Measurements from ENCODE around the gene NUDT7. TPM values are rescaled to one million over a fixed set of nuclear protein-coding genes. Genes with fewer than 3 reads are reported as not detected.

The NUDT7 gene
- polyA plus RNA-seq, result 10 to 100 TPM in 1 of 3 donors, 1 to 10 TPM in 2; 4.7 to 13.9 (median 5.0) TPM

- H3K4me1 Mint-ChIP-seq, result peaks cover 15 to 22% of the 10 kb centered on the region in 2 donors
- peak; percentile 79 to 86 (median 86) for DNase-seq
- H3K27me3 Mint-ChIP-seq (ENCODE audit: low read depth in 3 of 3), result peaks cover 0 to 4% (median 0%) of the 10 kb centered on the region in 3 donors
- no peaks in the 10 kb centered on the region for H3K9me3 Mint-ChIP-seq
- H3K36me3 Mint-ChIP-seq, result peaks cover 4 to 11% (median 8%) of the 10 kb centered on the region in 3 donors
- peak within 1 kb of the TSS; percentile 67 to 88 (median 80) for H3K27ac Mint-ChIP-seq
- H3K4me3 Mint-ChIP-seq, result peak within 1 kb of the TSS; percentile 87 to 92 (median 88)
Measured at GRCh38 chr16:77722309-77723107, at the start of gene NUDT7. TSS of gene NUDT7 (plus strand) at chr16:77722514. CDS start at chr16:77722583, 69 bp downstream.

DNA sequence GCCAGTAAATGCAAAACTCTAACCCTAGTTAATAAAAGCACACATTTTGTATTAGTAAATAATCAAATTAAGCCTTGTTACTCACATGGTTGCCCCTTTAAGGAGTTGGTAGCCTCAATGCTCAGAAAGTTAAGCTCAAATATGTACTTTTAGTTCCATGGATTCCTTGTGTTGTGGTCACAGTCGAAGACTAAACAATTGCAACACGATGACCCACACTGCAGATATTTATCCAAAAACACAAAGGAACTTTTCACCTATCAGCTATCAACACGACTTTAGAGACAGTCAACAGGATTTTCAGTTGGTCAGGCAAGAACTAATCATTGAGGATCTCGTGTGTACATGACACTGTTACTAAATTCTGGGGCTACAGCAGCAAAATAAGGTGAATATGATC, 47.4 kb upstream of the NUDT7 start:
- Mint-ChIP-seq H3K27ac (no peak overlapping the region), H3K36me3 (no peaks in the 10 kb centered on the region), H3K4me3 (no peak overlapping the region), H3K4me1 (no peaks in the 10 kb centered on the region), H3K27me3 (ENCODE audit: low read depth in 3 of 3) (peaks cover 0 to 1% (median 0%) of the 10 kb centered on the region in 3 donors), H3K9me3 (no peaks in the 10 kb centered on the region)
- DNase-seq, result no peak

GRCh38 chr16:77675464-77676324, 46.6 kb upstream of the NUDT7 start:
- no peak overlapping the region for H3K27ac Mint-ChIP-seq
- H3K36me3 Mint-ChIP-seq, result no peaks in the 10 kb centered on the region
- H3K4me1 Mint-ChIP-seq, result no peaks in the 10 kb centered on the region
- H3K9me3 Mint-ChIP-seq, result no peaks in the 10 kb centered on the region
- peak; percentile 30 to 53 (median 47) for DNase-seq
- no peak overlapping the region for H3K4me3 Mint-ChIP-seq
- peaks cover 0 to 1% (median 0%) of the 10 kb centered on the region in 3 donors for H3K27me3 Mint-ChIP-seq (ENCODE audit: low read depth in 3 of 3)

DNA sequence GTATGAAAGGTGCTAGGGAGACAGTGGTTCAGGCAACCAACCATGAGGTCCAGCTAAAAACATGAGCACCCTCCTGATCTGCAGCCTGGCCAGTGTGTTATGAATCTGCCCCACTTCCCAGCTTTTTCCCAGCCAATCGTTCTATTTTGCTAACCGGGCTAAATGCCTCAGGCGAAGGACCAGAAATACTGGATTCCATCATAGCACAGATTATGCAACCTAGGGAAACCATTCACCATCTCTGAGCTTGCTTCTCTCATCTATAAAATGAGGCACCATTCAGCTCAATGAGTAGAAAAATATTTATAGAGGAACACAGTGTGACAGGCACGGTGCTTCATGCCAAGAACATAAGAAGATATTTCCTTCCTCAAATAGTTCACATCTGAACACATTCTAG, 45.2 kb upstream of the NUDT7 start:
- H3K4me1 Mint-ChIP-seq, result no peaks in the 10 kb centered on the region
- H3K27ac Mint-ChIP-seq, result no peak overlapping the region
- H3K27me3 Mint-ChIP-seq (ENCODE audit: low read depth in 3 of 3), result peaks cover 0 to 2% (median 1%) of the 10 kb centered on the region in 3 donors
- no peak overlapping the region for H3K4me3 Mint-ChIP-seq
- no peaks in the 10 kb centered on the region for H3K9me3 Mint-ChIP-seq
- H3K36me3 Mint-ChIP-seq, result no peaks in the 10 kb centered on the region
- DNase-seq, result no peak

GRCh38 chr16:77679391-77679790, 42.9 kb upstream of the NUDT7 start:
- Mint-ChIP-seq H3K9me3 (no peaks in the 10 kb centered on the region), H3K4me1 (no peaks in the 10 kb centered on the region), H3K27ac (no peak overlapping the region), H3K36me3 (no peaks in the 10 kb centered on the region), H3K4me3 (no peak overlapping the region), H3K27me3 (ENCODE audit: low read depth in 3 of 3) (peaks cover 0 to 6% (median 2%) of the 10 kb centered on the region in 3 donors)
- no peak for DNase-seq

GRCh38 chr16:77679901-77680300, 42.4 kb upstream of the NUDT7 start:
- no peak overlapping the region for H3K27ac Mint-ChIP-seq
- no peak overlapping the region for H3K4me3 Mint-ChIP-seq
- no peaks in the 10 kb centered on the region for H3K4me1 Mint-ChIP-seq
- H3K36me3 Mint-ChIP-seq, result no peaks in the 10 kb centered on the region
- peaks cover 0 to 6% (median 2%) of the 10 kb centered on the region in 3 donors for H3K27me3 Mint-ChIP-seq (ENCODE audit: low read depth in 3 of 3)
- H3K9me3 Mint-ChIP-seq, result no peaks in the 10 kb centered on the region
- no peak for DNase-seq

DNA sequence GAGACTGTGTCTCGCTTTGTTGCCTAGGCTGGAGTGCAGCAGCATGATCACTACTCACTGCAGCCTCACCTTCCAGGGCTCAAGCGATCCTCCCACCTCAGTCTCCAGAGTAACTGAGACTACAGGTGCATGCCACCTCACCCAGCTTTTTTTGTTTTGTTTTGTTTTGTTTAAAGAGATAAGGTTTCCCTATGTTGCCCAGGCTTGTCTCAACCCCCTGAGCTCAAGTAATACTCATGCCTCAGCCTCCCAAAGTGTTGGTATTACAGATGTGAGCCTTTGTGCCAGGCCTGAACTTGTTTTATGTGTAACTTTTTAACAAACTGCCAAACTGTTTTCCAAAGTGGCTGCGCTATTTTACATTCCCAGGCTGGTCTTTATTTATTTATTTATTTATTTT, 41.8 kb upstream of the NUDT7 start:
- Mint-ChIP-seq H3K4me1 (no peaks in the 10 kb centered on the region), H3K36me3 (no peaks in the 10 kb centered on the region), H3K9me3 (no peaks in the 10 kb centered on the region), H3K4me3 (no peak overlapping the region), H3K27ac (no peak overlapping the region), H3K27me3 (ENCODE audit: low read depth in 3 of 3) (peaks cover 0 to 6% (median 2%) of the 10 kb centered on the region in 3 donors)
- no peak for DNase-seq

DNA sequence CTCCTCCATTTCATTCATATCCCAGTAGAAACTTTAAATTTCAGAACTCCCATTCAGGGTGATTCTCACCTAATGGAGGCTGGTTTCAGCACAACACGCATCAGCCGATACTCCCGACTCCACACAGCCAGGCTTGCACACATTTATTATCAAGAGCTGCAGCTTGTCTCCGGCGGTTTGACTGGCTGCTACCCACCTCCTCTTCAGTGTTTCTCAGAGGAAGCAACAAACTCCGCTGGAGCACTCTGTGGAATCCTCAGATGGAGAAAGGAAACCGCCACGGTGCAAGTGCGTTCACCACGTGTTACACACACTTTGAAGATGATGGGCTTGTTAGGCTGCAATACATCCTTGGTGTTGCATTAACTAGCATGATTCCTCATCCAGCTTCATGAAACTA, 39.7 kb upstream of the NUDT7 start:
- H3K36me3 Mint-ChIP-seq, result no peaks in the 10 kb centered on the region
- DNase-seq, result no peak
- no peak overlapping the region for H3K27ac Mint-ChIP-seq
- no peaks in the 10 kb centered on the region for H3K4me1 Mint-ChIP-seq
- peaks cover 2 to 8% (median 6%) of the 10 kb centered on the region in 3 donors for H3K27me3 Mint-ChIP-seq (ENCODE audit: low read depth in 3 of 3)
- no peak overlapping the region for H3K4me3 Mint-ChIP-seq
- no peaks in the 10 kb centered on the region for H3K9me3 Mint-ChIP-seq

DNA sequence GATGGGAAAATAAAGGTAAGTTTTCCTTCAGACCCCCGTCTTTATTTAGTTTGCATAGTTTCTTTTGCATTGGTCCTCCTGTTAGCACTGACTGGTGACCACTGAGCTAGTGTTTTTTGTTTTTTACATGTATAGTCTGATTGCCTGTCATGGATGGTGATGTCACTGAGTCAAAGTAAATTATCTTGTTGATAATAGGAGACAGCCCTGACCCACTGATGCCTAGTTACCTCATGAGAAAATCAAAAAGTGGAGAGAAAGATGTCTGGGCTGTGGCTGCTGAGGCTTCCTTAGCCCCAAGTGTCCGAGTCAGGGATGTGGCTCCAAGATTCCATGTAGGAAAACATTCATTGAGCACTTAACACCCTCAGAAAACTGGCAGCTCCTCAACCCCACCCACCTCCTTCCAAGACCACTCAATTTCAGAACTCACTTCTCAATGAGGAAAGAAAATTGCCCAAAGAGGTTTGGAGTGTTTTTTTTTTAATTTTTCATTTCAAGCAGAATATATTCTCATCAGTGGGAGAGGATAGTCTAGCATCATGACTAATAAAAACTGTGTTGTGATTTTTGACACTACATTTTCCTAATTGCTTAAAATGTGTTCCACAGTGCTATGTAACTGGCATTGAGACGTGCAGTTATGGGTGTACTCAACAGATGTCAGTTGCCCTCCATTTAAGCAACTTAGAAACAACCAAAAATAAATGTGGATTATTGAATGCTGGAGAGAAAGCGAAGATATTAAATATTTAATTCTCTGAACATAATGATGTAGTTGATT, 38.7 kb upstream of the NUDT7 start:
- DNase-seq, result no peak
- Mint-ChIP-seq H3K9me3 (no peaks in the 10 kb centered on the region), H3K4me1 (no peaks in the 10 kb centered on the region), H3K4me3 (no peak overlapping the region), H3K27ac (no peak overlapping the region), H3K36me3 (no peaks in the 10 kb centered on the region), H3K27me3 (ENCODE audit: low read depth in 3 of 3) (peaks cover 2 to 10% (median 5%) of the 10 kb centered on the region in 3 donors)

DNA sequence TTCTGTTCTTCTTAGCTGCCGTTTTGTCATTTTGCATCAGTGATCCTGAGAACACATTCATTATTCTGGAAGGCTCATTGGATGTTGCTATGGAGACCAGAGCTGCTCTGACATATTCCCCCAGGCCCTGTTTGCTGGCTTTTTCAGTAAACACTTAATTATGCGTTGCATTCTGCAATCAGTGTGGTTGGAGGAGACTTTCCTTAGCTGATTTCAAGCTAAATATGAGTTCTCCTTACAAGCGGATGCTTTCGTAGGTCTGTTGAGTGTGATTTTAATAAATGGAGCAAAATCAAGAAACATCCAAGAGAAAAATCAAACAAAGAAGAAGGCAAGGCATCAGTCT, 38.2 kb upstream of the NUDT7 start:
- no peak overlapping the region for H3K4me3 Mint-ChIP-seq
- DNase-seq, result no peak
- H3K4me1 Mint-ChIP-seq, result no peaks in the 10 kb centered on the region
- H3K27ac Mint-ChIP-seq, result no peak overlapping the region
- H3K9me3 Mint-ChIP-seq, result no peaks in the 10 kb centered on the region
- H3K36me3 Mint-ChIP-seq, result no peaks in the 10 kb centered on the region
- peaks cover 2 to 10% (median 5%) of the 10 kb centered on the region in 3 donors for H3K27me3 Mint-ChIP-seq (ENCODE audit: low read depth in 3 of 3)

DNA sequence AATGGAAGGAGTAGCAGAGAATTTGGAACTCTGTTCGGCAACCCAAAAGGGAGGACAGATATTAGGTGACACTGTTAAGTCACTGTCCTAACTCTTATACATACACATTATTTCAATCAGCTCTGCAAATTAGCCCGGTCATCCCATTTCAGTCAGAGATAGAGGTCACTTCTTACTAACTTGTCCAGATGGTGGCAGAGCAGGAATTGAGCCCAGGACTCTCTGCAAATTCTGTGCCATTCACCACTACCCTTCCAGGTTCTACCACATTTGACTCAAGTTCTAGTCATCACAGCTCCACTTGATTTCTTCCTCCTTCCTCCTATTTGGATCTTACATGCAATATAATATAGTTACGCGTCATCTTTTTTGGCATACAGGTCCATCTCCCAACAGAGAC, 35.9 kb upstream of the NUDT7 start:
- no peak for DNase-seq
- Mint-ChIP-seq H3K27me3 (ENCODE audit: low read depth in 3 of 3) (peaks cover 2 to 10% (median 7%) of the 10 kb centered on the region in 3 donors), H3K4me1 (no peaks in the 10 kb centered on the region), H3K27ac (no peak overlapping the region), H3K36me3 (no peaks in the 10 kb centered on the region), H3K9me3 (no peaks in the 10 kb centered on the region), H3K4me3 (no peak overlapping the region)

- no peak for DNase-seq
- H3K4me1 Mint-ChIP-seq, result no peaks in the 10 kb centered on the region
- H3K4me3 Mint-ChIP-seq, result no peak overlapping the region
- peaks cover 8 to 13% (median 10%) of the 10 kb centered on the region in 3 donors for H3K27me3 Mint-ChIP-seq (ENCODE audit: low read depth in 3 of 3)
- no peaks in the 10 kb centered on the region for H3K36me3 Mint-ChIP-seq
- no peak overlapping the region for H3K27ac Mint-ChIP-seq
- H3K9me3 Mint-ChIP-seq, result no peaks in the 10 kb centered on the region
Measured at GRCh38 chr16:77689971-77690370, 32.3 kb upstream of the NUDT7 start.

- H3K36me3 Mint-ChIP-seq, result no peaks in the 10 kb centered on the region
- peaks cover 8 to 13% (median 10%) of the 10 kb centered on the region in 3 donors for H3K27me3 Mint-ChIP-seq (ENCODE audit: low read depth in 3 of 3)
- H3K27ac Mint-ChIP-seq, result no peak overlapping the region
- no peaks in the 10 kb centered on the region for H3K9me3 Mint-ChIP-seq
- H3K4me3 Mint-ChIP-seq, result no peak overlapping the region
- DNase-seq, result no peak
- no peaks in the 10 kb centered on the region for H3K4me1 Mint-ChIP-seq
Measured at GRCh38 chr16:77690416-77690815, 31.9 kb upstream of the NUDT7 start.
